Keratinocyte (primary cell): ENCODE data around the gene NPHS1.

ENCODE experiments used
- EZH2 ChIP-seq: IDR thresholded peaks from one replicate; pipeline ENCODE4 v1.6.1; 2012; ENCODE audit warnings: inconsistent platforms, mild to moderate bottlenecking, low read length, moderate library complexity
- TF ChIP-seq, protein P1 (sequence below), 3 experiments: IDR thresholded peaks in 1 of 3; conservative IDR thresholded peaks in 1 of 3; optimal IDR thresholded peaks in 1 of 3; 2 replicates in 2 of 3; 3 replicates in 1 of 3; pipeline versions ENCODE3 to v1.5.1; 2011; ENCODE audit warnings: low read length in 3 of 3, mild to moderate bottlenecking in 3 of 3, moderate library complexity in 2 of 3, control low read depth in 1 of 3, inconsistent platforms in 1 of 3; ENCODE audit not compliant: insufficient read depth in 2 of 3; ENCODE audit errors: extremely low read depth in 1 of 3

DNA sequence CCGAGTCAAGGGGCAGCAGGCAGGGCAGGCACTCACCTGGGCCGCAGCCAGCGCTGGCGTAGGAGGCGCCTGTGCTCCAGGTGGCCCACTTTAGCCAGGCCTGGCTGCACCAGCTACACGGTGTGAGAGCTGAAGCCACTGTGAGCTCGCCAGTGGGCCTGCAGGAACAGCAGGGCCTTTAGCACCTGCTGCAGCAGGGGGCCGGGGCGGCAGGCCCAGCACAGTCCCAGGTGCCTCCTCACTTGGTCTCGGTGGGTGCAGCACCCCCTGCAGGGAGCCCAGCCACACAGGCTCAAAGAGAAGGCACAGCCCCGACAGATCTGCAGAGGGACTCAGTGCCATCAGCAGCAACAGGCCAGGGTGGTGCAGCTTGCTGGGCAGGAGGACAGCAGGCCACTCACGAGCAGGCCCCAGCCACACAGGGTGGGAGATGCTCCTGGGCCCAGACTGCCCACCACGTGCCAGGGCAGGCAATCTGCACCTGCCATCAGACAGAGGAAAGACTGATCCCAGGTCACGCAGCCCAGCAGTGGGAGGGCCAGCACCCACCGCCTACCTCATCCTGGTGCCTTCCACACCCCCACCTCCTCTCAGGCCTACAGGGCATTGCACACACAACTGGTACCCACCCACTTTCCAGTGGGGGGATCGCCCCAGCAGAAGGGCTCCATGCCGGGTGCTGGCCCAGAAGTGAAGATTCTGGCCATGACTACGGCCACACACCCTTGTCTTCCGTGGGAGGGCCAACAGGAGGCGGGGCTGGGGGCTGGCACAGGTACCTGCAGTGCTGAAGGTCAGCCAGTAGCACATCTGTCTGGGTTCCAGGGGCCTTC is 61.1 kb downstream of the NPHS1 start:
- TF ChIP-seq, protein P1, sequence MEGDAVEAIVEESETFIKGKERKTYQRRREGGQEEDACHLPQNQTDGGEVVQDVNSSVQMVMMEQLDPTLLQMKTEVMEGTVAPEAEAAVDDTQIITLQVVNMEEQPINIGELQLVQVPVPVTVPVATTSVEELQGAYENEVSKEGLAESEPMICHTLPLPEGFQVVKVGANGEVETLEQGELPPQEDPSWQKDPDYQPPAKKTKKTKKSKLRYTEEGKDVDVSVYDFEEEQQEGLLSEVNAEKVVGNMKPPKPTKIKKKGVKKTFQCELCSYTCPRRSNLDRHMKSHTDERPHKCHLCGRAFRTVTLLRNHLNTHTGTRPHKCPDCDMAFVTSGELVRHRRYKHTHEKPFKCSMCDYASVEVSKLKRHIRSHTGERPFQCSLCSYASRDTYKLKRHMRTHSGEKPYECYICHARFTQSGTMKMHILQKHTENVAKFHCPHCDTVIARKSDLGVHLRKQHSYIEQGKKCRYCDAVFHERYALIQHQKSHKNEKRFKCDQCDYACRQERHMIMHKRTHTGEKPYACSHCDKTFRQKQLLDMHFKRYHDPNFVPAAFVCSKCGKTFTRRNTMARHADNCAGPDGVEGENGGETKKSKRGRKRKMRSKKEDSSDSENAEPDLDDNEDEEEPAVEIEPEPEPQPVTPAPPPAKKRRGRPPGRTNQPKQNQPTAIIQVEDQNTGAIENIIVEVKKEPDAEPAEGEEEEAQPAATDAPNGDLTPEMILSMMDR (optimal IDR thresholded peaks at IDR 0.05 in 1 of 3, IDR thresholded peaks at IDR 0.05 in 1 of 3, conservative IDR thresholded peaks at IDR 0.05 in 1 of 3; ENCODE audit: extremely low read depth in 1 of 3, insufficient read depth in 2 of 3, low read length in 3 of 3) = peak in 1 of 3 experiments; percentile 6
- no peak for TF ChIP-seq EZH2
